ENCODE measurements around the gene MARCHF5.

- TF ChIP-seq CTCF (IDR thresholded peaks at IDR 0.05; ENCODE audit: borderline replicate concordance, extremely low read depth, low read length, poor library complexity, severe bottlenecking) (no peak), EZH2 (IDR thresholded peaks at IDR 0.05; ENCODE audit: borderline replicate concordance, low read depth, low read length, severe bottlenecking) (no peak)
Measured at GRCh38 chr10:92366412-92367021, 75.5 kb downstream of the MARCHF5 start.

Data from DND-41 (cell line).